HG02610 (cell line): ENCODE data around the gene KCNK4.

Experiments used
- ATAC-seq: cut with Tn5 transposase; IDR thresholded peaks from one replicate; pipeline ENCODE4 v1.9.1; 2021; ENCODE audit warnings: mild to moderate bottlenecking, moderate library complexity; ENCODE audit not compliant: unreplicated experiment

Gene KCNK4

DNA sequence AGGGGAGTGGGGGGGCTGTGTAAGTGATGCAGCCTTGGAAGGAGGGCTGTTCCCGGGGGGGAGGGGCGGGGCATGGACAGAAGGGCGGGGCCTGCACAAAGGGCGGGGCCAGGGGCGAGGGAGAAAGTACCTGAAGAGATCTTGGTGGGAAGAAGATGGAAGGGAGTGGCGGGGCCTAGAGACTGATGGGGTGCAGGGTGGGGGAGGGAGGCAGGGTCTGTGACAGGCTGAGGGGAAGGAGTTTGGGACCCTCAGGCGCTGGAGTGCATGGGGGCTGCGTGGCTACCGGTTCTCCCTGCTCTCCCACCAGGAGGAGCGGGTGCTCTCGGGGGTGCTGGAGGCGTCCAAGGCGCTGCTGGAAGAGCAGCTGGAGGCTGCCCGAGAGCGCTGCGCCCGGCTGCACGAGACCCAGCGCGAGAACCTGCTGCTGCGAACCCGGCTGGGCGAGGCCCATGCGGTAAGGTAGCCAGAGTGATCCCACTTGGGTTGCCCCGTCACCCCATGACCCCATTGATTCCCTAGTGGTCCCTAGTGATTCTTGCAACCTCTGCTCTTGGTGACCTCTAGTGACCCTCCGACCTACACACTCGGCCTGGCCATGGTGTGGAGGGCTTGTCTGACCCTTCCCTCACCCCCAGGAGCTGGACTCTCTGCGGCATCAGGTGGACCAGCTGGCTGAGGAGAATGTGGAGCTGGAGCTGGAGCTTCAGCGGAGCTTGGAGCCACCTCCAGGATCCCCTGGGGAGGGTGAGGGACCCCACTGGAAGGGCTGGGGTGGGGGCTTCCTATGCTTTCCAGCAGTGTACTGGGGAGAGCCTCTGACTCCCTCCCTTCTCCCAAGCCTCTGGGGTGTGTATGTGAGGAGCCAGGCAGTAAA is 52.0 kb downstream of the KCNK4 start:
- no peak for ATAC-seq

DNA sequence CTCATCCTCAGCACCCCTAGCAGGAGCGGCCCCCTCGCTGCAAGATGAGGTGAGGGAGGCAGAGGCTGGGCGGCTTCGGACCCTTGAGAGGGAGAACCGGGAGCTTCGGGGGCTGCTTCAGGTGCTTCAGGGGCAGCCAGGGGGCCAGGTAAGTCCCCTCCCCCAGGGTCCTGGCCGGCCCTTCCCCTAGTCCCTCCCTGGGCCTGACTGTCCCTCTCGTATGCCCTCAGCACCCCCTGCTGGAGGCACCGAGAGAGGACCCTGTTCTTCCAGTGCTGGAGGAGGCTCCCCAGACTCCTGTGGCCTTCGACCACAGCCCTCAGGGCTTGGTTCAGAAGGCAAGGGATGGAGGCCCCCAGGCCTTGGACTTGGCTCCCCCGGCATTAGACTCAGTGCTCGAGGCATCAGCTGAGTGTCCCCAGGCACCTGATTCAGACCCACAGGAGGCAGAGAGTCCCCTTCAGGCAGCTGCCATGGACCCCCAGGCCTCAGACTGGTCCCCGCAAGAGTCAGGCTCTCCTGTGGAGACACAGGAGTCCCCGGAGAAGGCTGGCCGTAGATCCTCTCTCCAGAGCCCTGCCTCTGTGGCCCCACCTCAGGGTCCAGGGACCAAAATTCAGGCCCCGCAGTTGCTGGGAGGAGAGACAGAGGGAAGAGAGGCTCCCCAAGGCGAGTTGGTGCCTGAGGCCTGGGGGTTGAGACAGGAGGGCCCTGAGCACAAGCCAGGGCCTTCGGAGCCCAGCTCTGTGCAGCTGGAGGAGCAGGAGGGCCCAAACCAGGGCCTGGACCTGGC is 52.9 kb downstream of the KCNK4 start:
- ATAC-seq, result no peak

DNA sequence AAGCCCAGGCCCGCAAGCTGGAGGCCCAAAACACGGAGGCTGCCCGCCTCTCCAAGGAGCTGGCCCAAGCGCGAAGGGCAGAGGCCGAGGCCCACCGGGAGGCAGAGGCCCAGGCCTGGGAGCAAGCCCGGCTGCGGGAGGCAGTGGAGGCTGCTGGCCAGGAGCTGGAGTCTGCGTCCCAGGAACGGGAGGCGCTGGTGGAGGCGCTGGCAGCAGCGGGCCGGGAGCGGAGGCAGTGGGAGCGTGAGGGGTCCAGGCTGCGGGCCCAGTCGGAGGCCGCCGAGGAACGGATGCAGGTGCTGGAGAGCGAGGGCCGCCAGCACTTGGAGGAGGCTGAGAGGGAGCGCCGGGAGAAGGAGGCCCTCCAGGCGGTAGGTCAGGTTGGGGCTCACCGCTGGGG is 53.7 kb downstream of the KCNK4 start:
- ATAC-seq, result no peak

DNA sequence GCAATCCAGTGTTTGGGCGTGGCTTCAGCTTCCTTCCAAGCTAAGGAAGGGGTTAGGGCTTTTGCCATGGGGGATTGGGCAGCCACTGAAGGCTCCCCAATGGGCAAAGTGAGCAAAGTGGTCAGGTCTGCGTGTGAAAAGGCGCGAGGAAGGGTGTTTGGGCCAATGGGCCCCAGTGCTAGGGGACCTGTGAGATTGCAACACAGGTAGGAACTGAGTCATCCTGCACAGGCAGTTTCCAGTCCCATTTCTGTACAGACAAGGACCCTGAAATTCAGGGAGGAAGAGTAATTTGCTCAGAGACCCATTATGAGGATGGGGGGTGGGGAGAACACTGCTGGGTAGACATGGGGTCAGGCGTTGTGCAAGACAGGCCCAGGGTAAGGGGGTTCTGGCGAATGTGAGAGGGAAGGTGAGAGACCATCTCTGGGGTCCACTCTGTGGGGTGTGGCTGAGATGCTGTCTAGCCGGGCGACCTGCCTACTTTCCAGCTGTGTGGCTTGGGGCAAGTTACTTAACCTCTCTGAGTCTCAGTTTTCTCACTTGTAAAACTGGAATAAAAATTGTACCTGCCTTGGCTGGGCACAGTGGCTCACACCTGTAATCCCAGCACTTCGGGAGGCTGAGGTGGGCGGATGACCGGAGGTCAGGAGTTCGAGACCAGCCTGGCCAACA is 56.2 kb downstream of the KCNK4 start:
- ATAC-seq, result no peak

DNA sequence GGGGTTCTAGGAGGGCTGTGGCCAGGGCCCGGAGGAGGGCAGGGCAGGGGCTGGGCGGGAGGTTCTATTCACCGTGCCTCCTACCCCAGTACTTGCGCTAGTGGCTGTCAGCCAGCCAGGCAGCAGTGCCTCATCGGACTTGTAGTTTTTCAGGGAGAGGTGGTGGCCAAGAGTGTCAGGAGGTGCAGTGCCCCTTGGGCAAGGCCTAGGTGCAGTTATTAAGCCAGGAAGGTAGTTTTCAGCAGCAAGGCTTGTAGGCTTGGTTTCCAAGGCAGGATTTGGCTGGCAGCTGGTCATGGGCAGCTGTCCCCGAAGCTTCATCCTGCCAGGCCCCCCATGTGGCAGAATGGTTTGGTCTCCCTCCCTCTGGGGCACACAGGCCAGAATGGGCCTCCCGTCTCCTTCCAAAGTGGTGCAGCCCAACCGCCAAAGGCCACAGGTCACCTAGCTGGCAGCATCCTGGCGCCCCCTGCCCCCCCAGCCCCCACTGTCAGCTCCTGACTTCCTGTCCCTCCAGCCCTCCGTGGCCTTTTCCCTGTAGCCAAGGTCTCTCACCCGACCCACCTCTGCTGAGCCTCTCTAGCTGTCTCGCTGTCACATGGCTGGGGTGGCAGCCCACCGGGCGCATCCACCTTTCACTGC is 57.4 kb downstream of the KCNK4 start:
- no peak for ATAC-seq

DNA sequence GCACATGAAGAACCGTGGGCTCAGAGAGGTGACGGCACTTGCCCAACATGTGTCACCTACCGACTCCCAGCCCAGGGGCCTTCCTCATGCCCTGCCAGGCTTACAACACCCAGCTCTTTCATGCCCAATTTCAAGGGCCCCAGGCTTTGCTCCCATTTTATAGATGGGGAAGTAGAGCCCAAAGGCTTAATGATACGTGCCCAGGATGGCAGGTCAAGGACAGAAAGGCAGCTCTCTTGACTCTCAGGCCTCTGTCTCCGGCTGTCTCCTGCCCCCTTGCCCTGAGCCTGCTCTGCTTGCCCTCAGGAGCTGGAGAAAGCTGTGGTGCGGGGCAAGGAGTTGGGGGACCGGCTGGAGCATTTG is 57.9 kb downstream of the KCNK4 start:
- ATAC-seq, result no peak

DNA sequence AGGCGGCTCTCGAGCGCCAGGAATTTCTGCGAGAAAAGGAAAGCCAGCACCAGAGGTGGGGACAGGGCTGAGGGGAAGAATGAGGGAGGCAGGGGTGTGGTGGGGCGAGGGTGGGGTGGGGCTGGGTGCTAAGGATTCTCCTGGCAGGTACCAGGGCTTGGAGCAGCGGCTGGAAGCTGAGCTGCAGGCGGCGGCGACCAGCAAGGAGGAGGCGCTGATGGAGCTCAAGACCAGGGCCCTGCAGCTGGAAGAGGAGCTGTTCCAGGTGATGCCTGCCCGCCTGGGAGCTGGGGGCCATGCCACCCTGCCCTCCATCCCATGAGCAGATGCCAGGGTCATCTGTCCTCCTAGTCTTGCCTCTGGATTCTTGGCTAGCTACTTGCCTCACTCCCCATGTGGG is 58.3 kb downstream of the KCNK4 start:
- no peak for ATAC-seq
